Measurements from ENCODE around the gene STK17A. TPM values are rescaled to one million over a fixed set of nuclear protein-coding genes. Genes with fewer than 3 reads are reported as not detected.
"Not testable (repeated sequence)": the region's sequence is repeated elsewhere in the genome, so short reads cannot be mapped to it uniquely, and the experiment has no call there.

Gene STK17A
- polyA plus RNA-seq, 1 of the 3 experiments (the other 2 are of a cell fraction) = 47.8 TPM

DNA sequence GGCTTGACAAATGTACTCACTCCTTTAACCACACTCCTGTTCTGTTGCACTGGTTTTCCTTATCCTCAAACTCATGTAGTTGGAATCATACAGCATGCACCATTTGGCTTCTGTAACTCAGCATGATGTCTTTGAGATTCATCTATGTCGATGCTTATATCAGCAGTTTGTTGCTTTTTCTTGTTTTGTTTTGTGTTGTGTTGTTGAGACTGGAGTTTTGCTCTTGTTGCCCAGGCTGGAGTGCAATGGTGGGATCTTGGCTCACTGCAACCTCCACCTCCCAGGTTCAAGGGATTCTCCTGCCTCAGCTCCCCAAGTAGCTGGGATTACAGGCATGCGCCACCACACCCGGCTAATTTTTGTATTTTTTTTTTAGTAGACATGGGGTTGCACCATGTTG, 44.9 kb downstream of the STK17A start:
- H3K9me2 ChIP-seq; DNase-seq; H3K9me3 ChIP-seq; H3K4me2 ChIP-seq; H3K27me3 ChIP-seq (ENCODE audit: insufficient read depth); POLR2A ChIA-PET; H3K9ac ChIP-seq; H2AFZ ChIP-seq (ENCODE audit: low read depth); H3K4me3 ChIP-seq (ENCODE audit: low read depth in 2 of 2, low read length in 1 of 2): not testable (repeated sequence)
- Histone ChIP-seq H3K79me2 (ENCODE audit: insufficient read depth) (peaks cover 98% of the 10 kb centered on the region), H3F3A (replicated peaks; ENCODE audit: insufficient read depth) (peaks cover 93% of the 10 kb centered on the region), H4K20me1 (ENCODE audit: insufficient read depth) (peaks cover 27% of the 10 kb centered on the region), H3K27ac (ENCODE audit: low read depth in 2 of 2, low read length in 1 of 2) (peak overlapping the region; percentile 47 to 59; a peak in 2 of 4 replicates), H3K4me1 (ENCODE audit: control insufficient read depth in 1 of 2, insufficient read depth in 2 of 2, low read depth in 1 of 2, low read length in 1 of 2) (peaks cover 8 to 23% of the 10 kb centered on the region in 2 experiments; a peak in 3 of 4 replicates), H3K36me3 (replicated peaks in 1 of 2; ENCODE audit: control insufficient read depth in 1 of 2, insufficient read depth in 2 of 2, low read length in 1 of 2) (peaks cover 94 to 97% of the 10 kb centered on the region in 2 experiments)
- WGBS (ENCODE audit: low lambda C conversion rate) = 99% methylated on average over 3 of the region's 3 CpGs
- CTCF ChIA-PET = interaction anchor here (1.2 to 3.7 kb wide), 3 partner anchors 11 to 72 kb away, joined by 3 to 24 read pairs (median 6); partner anchors contain the start of gene STK17A

DNA sequence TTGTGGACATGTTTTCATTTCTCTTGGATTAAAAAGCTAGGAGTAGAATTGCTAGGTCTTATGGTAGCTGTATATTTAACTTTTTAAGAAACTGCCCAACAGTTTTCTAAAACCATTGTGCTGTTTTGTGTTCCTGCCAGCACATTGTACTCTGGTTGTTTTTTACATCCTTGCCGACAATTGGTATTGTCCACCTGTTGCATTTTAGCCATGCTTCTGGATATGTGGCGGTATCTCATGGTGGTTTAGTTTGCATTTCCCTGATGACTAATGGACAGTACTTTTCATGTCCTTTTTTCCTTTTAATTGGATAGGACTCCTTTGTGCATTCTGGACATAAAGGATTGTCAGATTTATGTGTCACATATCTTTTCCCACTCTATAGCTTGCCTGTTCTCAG, 45.5 kb downstream of the STK17A start:
- Histone ChIP-seq H3K9ac (no peak overlapping the region), H2AFZ (ENCODE audit: low read depth) (no peak overlapping the region), H3K36me3 (replicated peaks in 1 of 2; ENCODE audit: control insufficient read depth in 1 of 2, insufficient read depth in 2 of 2, low read length in 1 of 2) (peaks cover 95 to 98% of the 10 kb centered on the region in 2 experiments), H3K9me2 (no peaks in the 10 kb centered on the region), H3K27me3 (ENCODE audit: insufficient read depth) (no peaks in the 10 kb centered on the region), H3F3A (replicated peaks; ENCODE audit: insufficient read depth) (peaks cover 91% of the 10 kb centered on the region), H3K4me2 (no peak overlapping the region), H4K20me1 (ENCODE audit: insufficient read depth) (peaks cover 27% of the 10 kb centered on the region), H3K9me3 (no peaks in the 10 kb centered on the region), H3K4me3 (ENCODE audit: low read depth in 2 of 2, low read length in 1 of 2) (no peak overlapping the region), H3K27ac (ENCODE audit: low read depth in 2 of 2, low read length in 1 of 2) (peak overlapping the region in 1 of 2 experiments; percentile 47; a peak in 2 of 4 replicates), H3K4me1 (ENCODE audit: control insufficient read depth in 1 of 2, insufficient read depth in 2 of 2, low read depth in 1 of 2, low read length in 1 of 2) (peaks cover 8 to 20% of the 10 kb centered on the region in 2 experiments; a peak in 3 of 4 replicates), H3K79me2 (ENCODE audit: insufficient read depth) (peaks cover 98% of the 10 kb centered on the region)
- TF ChIP-seq TCF12 (IDR thresholded peaks at IDR 0.05) (peak; percentile 39; the same call in 1 of the 2 replicates), SIN3A (IDR thresholded peaks at IDR 0.05; ENCODE audit: borderline replicate concordance, low read depth, low read length) (no peak)
- TF ChIP-seq, protein P1, sequence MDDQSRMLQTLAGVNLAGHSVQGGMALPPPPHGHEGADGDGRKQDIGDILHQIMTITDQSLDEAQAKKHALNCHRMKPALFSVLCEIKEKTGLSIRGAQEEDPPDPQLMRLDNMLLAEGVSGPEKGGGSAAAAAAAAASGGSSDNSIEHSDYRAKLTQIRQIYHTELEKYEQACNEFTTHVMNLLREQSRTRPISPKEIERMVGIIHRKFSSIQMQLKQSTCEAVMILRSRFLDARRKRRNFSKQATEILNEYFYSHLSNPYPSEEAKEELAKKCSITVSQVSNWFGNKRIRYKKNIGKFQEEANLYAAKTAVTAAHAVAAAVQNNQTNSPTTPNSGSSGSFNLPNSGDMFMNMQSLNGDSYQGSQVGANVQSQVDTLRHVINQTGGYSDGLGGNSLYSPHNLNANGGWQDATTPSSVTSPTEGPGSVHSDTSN (IDR thresholded peaks at IDR 0.05) = peak; percentile 48
- WGBS (ENCODE audit: low lambda C conversion rate) = 91% methylated on average over 2 of the region's 2 CpGs
- CTCF ChIA-PET = interaction anchor here (0.6 to 3.7 kb wide), 5 partner anchors 11 to 72 kb away, joined by 3 to 24 read pairs (median 3); partner anchors contain the start of gene STK17A
- no peak for DNase-seq
- POLR2A ChIA-PET = no interaction called here

DNA sequence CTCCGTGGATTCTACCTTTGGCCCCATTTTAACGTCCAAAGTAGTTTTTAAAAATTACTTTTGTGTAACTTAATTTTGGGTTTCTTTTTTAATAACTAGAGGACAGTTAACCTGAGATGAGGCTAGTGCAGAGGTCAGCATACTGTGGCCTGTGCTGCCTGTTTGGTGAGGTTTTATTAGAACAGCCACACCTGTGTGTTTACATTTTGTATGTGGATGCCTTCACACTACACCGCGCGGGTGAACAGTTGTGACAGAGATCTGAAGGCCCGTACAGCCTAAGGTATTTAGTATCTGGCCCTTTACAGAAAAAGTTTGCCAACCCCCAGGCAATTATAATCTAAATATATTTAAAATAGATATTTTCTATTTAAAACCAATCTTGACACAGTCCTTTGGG, 46.9 kb downstream of the STK17A start:
- H3F3A ChIP-seq (replicated peaks; ENCODE audit: insufficient read depth) = peaks cover 90% of the 10 kb centered on the region
- peaks cover 95 to 98% of the 10 kb centered on the region in 2 experiments for H3K36me3 ChIP-seq (replicated peaks in 1 of 2; ENCODE audit: control insufficient read depth in 1 of 2, insufficient read depth in 2 of 2, low read length in 1 of 2)
- ChIA-PET CTCF (interaction anchor here (0.9 to 1.1 kb wide), 5 partner anchors 9 to 70 kb away, joined by 3 read pairs; partner anchors contain the start of gene STK17A), POLR2A (no interaction called here)
- no peaks in the 10 kb centered on the region for H3K9me3 ChIP-seq
- WGBS (ENCODE audit: low lambda C conversion rate) = 96% methylated on average over 6 of the region's 6 CpGs
- no peaks in the 10 kb centered on the region for H3K27me3 ChIP-seq (ENCODE audit: insufficient read depth)
- H2AFZ ChIP-seq (ENCODE audit: low read depth) = no peak overlapping the region
- peaks cover 9 to 14% of the 10 kb centered on the region in 2 experiments; a peak in 3 of 4 replicates for H3K4me1 ChIP-seq (ENCODE audit: control insufficient read depth in 1 of 2, insufficient read depth in 2 of 2, low read depth in 1 of 2, low read length in 1 of 2)
- no peak overlapping the region for H3K4me2 ChIP-seq
- H3K9ac ChIP-seq = no peak overlapping the region
- no peak for DNase-seq
- H3K4me3 ChIP-seq (ENCODE audit: low read depth in 2 of 2, low read length in 1 of 2) = no peak overlapping the region
- peaks cover 98% of the 10 kb centered on the region for H3K79me2 ChIP-seq (ENCODE audit: insufficient read depth)
- H4K20me1 ChIP-seq (ENCODE audit: insufficient read depth) = peaks cover 27% of the 10 kb centered on the region
- H3K9me2 ChIP-seq = no peaks in the 10 kb centered on the region
- peak overlapping the region; percentile 29 to 47; a peak in 2 of 4 replicates for H3K27ac ChIP-seq (ENCODE audit: low read depth in 2 of 2, low read length in 1 of 2)
- TF ChIP-seq YY1 (IDR thresholded peaks at IDR 0.05; ENCODE audit: low read depth) = no peak
- TF ChIP-seq, protein P2, sequence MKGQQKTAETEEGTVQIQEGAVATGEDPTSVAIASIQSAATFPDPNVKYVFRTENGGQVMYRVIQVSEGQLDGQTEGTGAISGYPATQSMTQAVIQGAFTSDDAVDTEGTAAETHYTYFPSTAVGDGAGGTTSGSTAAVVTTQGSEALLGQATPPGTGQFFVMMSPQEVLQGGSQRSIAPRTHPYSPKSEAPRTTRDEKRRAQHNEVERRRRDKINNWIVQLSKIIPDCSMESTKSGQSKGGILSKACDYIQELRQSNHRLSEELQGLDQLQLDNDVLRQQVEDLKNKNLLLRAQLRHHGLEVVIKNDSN (IDR thresholded peaks at IDR 0.05; ENCODE audit: borderline replicate concordance, low read depth) = no peak
- TF ChIP-seq, protein P3, sequence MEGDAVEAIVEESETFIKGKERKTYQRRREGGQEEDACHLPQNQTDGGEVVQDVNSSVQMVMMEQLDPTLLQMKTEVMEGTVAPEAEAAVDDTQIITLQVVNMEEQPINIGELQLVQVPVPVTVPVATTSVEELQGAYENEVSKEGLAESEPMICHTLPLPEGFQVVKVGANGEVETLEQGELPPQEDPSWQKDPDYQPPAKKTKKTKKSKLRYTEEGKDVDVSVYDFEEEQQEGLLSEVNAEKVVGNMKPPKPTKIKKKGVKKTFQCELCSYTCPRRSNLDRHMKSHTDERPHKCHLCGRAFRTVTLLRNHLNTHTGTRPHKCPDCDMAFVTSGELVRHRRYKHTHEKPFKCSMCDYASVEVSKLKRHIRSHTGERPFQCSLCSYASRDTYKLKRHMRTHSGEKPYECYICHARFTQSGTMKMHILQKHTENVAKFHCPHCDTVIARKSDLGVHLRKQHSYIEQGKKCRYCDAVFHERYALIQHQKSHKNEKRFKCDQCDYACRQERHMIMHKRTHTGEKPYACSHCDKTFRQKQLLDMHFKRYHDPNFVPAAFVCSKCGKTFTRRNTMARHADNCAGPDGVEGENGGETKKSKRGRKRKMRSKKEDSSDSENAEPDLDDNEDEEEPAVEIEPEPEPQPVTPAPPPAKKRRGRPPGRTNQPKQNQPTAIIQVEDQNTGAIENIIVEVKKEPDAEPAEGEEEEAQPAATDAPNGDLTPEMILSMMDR (IDR thresholded peaks at IDR 0.05) = no peak
- no peak for TF ChIP-seq RFX5 (IDR thresholded peaks at IDR 0.05; ENCODE audit: low read length)
- no peak for TF ChIP-seq RXRA (IDR thresholded peaks at IDR 0.05; ENCODE audit: borderline replicate concordance, low read depth)
- TF ChIP-seq FOXJ3 (CRISPR knock-in tag; IDR thresholded peaks at IDR 0.05) = no peak
- TF ChIP-seq EP300 (IDR thresholded peaks at IDR 0.05; ENCODE audit: borderline replicate concordance in 1 of 2, low read depth in 1 of 2, low read length in 1 of 2) = no peak
- TF ChIP-seq TAF1 (IDR thresholded peaks at IDR 0.05; ENCODE audit: borderline replicate concordance, low read depth, low read length) = no peak
- TF ChIP-seq ELF1 (IDR thresholded peaks at IDR 0.05) = no peak
- TF ChIP-seq, protein P1 (IDR thresholded peaks at IDR 0.05) = no peak
- TF ChIP-seq, protein P4, sequence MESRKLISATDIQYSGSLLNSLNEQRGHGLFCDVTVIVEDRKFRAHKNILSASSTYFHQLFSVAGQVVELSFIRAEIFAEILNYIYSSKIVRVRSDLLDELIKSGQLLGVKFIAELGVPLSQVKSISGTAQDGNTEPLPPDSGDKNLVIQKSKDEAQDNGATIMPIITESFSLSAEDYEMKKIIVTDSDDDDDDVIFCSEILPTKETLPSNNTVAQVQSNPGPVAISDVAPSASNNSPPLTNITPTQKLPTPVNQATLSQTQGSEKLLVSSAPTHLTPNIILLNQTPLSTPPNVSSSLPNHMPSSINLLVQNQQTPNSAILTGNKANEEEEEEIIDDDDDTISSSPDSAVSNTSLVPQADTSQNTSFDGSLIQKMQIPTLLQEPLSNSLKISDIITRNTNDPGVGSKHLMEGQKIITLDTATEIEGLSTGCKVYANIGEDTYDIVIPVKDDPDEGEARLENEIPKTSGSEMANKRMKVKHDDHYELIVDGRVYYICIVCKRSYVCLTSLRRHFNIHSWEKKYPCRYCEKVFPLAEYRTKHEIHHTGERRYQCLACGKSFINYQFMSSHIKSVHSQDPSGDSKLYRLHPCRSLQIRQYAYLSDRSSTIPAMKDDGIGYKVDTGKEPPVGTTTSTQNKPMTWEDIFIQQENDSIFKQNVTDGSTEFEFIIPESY (IDR thresholded peaks at IDR 0.05; ENCODE audit: borderline replicate concordance, low read depth) = no peak
